Left ventricle myocardium inferior (tissue), 1 donor: Measurements from ENCODE around the gene PDZK1IP1. TPM values are rescaled to one million over a fixed set of nuclear protein-coding genes. Genes with fewer than 3 reads are reported as not detected.

ENCODE experiments used
- DNase-seq: peaks from one replicate; pipeline ENCODE4 v3.0.0-alpha.2; 2020
- H3K27ac ChIP-seq: fragments of 200-600 bp; replicated peaks from 2 replicates; pipeline ENCODE4 v1.8.0; 2021
- H3K27me3 ChIP-seq: fragments of 200-600 bp; 2 replicates; pipeline ENCODE4 v1.8.0; 2021; ENCODE audit warnings: low read depth
- H3K36me3 ChIP-seq: fragments of 200-600 bp; 2 replicates; pipeline ENCODE4 v1.8.0; 2021
- H3K4me1 ChIP-seq: fragments of 200-600 bp; 2 replicates; pipeline ENCODE4 v1.8.0; 2021
- H3K4me3 ChIP-seq: fragments of 200-600 bp; 2 replicates; pipeline ENCODE4 v1.8.0; 2021; ENCODE audit warnings: mild to moderate bottlenecking, moderate library complexity
- H3K9me3 ChIP-seq: fragments of 200-600 bp; replicated peaks from 2 replicates; pipeline ENCODE4 v1.8.0; 2021
- CTCF ChIP-seq: fragments of 200-600 bp; IDR thresholded peaks from 2 replicates; pipeline ENCODE4 v1.8.0; 2021; ENCODE audit warnings: antibody characterized with exemption, mild to moderate bottlenecking, borderline replicate concordance
- intact Hi-C: fragments of 100-400 bp; cut with micrococcal nuclease; formaldehyde crosslinking; loops from one replicate; pipeline ENCODE4 v1.11.0; 2022
- total RNA-seq: library from RNA; stranded (reverse); fragmentation: NEBNext Ultra II Directional; extraction: Animal tissue kit (Norgen Biotek cat#: 25700); gene quantifications from one replicate; pipeline ENCODE4 v1.2.1, GENCODE V29; 2021
- donor health status: DM: no; HTN: yes; CAD: no; lungs with severe emphysema.

The PDZK1IP1 gene
- total RNA-seq, 1 donor from 2014 or later = not detected

- DNase-seq = peak; percentile 79
- Histone ChIP-seq H3K4me3 (no peak overlapping the region), H3K27me3 (no peaks in the 10 kb centered on the region), H3K36me3 (no peaks in the 10 kb centered on the region), H3K27ac (no peak overlapping the region), H3K4me1 (peaks cover 28% of the 10 kb centered on the region), H3K9me3 (no peaks in the 10 kb centered on the region)
- intact Hi-C loops = no loop called here
- TF ChIP-seq CTCF = peak; percentile 96
These were observed 2.9 kb upstream of the PDZK1IP1 start for GRCh38 chr1:47192458-47193384.

GRCh38 chr1:47191940-47192457 lies 2.2 kb upstream of the PDZK1IP1 start:
- DNase-seq = no peak
- intact Hi-C loops = no loop called here
- H3K27ac ChIP-seq = no peak overlapping the region
- H3K4me3 ChIP-seq = no peak overlapping the region
- H3K4me1 ChIP-seq = peaks cover 28% of the 10 kb centered on the region
- no peaks in the 10 kb centered on the region for H3K27me3 ChIP-seq
- H3K9me3 ChIP-seq = no peaks in the 10 kb centered on the region
- no peak for TF ChIP-seq CTCF
- no peaks in the 10 kb centered on the region for H3K36me3 ChIP-seq

- DNase-seq = no peak
- Histone ChIP-seq H3K27me3 (no peaks in the 10 kb centered on the region), H3K9me3 (no peaks in the 10 kb centered on the region), H3K4me1 (peaks cover 22% of the 10 kb centered on the region), H3K36me3 (no peaks in the 10 kb centered on the region), H3K4me3 (no peak overlapping the region), H3K27ac (peak overlapping the region; percentile 36)
- TF ChIP-seq CTCF = no peak
- intact Hi-C loops = no loop called here
These were observed 1.0 kb upstream of the PDZK1IP1 start for GRCh38 chr1:47190857-47191256.

- H3K27ac ChIP-seq = peak overlapping the region; percentile 36
- no peaks in the 10 kb centered on the region for H3K36me3 ChIP-seq
- H3K4me3 ChIP-seq = no peak overlapping the region
These were observed 646 bp upstream of the PDZK1IP1 start for GRCh38 chr1:47190509-47190855.

More at GRCh38 chr1:47190509-47190855, 646 bp upstream of the PDZK1IP1 start:
- Histone ChIP-seq H3K27me3 (no peaks in the 10 kb centered on the region), H3K4me1 (peaks cover 22% of the 10 kb centered on the region), H3K9me3 (no peaks in the 10 kb centered on the region)
- intact Hi-C loops = no loop called here
- DNase-seq = no peak
- TF ChIP-seq CTCF = no peak
